ENCODE results near the gene TADA2B.

TADA2B gene

DNA sequence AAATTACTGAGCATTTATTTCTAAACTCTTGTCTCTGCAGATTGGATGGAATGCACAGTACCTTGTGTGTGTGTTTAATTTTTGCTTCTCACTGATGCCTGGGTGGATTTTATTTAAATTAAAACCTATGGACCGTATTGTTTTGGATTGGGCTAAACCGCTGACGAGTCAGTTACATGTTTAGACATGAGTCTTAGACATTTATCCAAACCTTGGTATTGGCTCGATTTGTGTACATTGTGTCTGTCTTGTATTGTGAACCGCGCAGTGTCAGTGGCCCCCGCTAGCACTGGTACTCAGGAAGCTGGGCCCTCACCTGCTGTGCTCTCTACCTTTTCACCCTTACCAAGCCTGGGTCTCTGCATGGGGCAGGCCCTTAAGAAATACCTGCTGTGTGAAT is 40.8 kb upstream of the TADA2B start:
- DNase-seq (ENCODE audit: extremely low spot score) = no peak
- ChIA-PET POLR2A (no interaction called here), CTCF (no interaction called here)
- no peak for TF ChIP-seq CTCF (IDR thresholded peaks at IDR 0.05; ENCODE audit: control extremely low read depth, extremely low read depth, low read depth, missing control alignments)

DNA sequence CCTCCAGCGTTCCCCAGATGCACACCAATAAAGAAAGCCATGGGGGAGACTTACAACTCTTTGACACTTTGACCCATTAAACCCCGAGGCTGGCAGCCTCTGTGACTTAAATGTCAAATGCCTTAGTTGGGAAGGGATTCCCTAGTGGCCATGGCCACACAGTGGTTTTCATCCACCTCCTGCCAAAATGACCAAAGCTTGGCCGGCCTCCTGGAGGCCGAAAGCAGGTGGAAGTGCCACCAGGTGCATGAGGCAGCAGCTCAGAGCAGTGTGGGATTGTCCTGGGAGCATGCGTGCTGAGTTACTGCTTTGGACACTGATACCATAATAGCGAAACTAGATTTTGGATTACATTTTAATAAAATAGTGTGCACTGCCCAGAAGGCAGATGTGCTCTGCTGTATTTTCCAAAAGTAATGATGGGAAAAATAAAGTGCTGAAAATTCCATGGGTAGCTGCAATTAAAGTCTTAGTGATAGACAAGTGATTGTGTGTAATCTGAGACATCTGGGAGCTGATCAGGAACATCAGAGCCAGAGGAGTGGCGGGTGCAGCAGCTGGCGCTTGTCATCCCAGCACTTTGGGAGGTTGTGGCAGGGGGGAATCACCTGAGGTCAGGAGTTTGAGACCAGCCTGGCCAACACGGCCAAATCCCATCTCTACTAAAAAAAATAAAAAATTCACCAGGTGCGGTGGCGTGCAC is 39.8 kb upstream of the TADA2B start:
- POLR2A ChIA-PET = no interaction called here
- TF ChIP-seq CTCF (IDR thresholded peaks at IDR 0.05; ENCODE audit: control extremely low read depth, extremely low read depth, low read depth, missing control alignments) = no peak
- DNase-seq (ENCODE audit: extremely low spot score) = no peak
- CTCF ChIA-PET = interaction anchor here (0.8 to 0.9 kb wide), 2 partner anchors 17 to 39 kb away, joined by 3 to 4 read pairs; partner anchors contain the start of gene TADA2B

DNA sequence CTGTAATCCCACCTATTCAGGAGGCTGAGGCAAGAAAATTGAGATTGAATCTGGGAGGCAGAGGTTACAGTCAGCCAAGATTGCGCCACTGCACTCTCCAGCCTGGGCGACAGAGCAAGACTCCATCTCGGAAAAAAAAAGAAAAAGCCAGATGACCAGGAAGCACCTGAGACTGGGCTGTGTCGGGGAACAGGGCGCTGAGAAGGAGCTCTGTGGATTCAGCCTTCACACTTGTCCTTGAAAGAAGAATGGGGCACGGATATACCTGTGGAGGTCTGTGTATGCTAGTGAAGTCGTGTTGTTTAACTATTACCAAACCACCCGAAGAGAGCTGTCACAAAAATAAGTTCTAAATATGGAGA is 39.3 kb upstream of the TADA2B start:
- DNase-seq (ENCODE audit: extremely low spot score) = no peak
- no peak for TF ChIP-seq CTCF (IDR thresholded peaks at IDR 0.05; ENCODE audit: control extremely low read depth, extremely low read depth, low read depth, missing control alignments)
- CTCF ChIA-PET = interaction anchor here (0.8 to 1.5 kb wide), 5 partner anchors 11 to 39 kb away, joined by 3 to 4 read pairs (median 3); partner anchors contain the start of gene TADA2B
- POLR2A ChIA-PET = no interaction called here

DNA sequence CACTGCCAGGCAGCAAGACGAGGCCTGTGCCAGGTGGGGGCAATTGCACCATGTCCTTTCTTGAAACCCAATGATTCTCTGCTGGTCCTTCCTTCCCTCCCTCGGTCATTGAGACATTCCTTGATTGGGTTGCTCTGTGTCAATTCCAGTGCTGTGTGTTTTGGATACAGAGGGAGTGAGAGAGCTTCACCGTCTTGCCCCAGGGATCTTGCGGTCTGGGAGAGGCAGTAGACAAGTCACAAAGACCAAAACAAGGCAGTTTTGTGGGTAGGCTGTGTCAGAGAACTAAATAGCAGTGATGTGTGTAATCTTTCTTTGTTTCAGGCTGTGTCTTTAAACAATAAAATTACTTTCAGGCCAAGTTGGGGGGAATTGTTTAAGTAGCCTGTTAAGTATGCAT is 38.8 kb upstream of the TADA2B start:
- ChIA-PET CTCF (interaction anchor here (1.0 to 1.5 kb wide), 3 partner anchors 11 to 30 kb away, joined by 3 to 4 read pairs (median 3); no protein-coding TSS in a partner anchor), POLR2A (no interaction called here)
- TF ChIP-seq CTCF (IDR thresholded peaks at IDR 0.05; ENCODE audit: control extremely low read depth, extremely low read depth, low read depth, missing control alignments) = no peak
- DNase-seq (ENCODE audit: extremely low spot score) = no peak

- no peak for TF ChIP-seq CTCF (IDR thresholded peaks at IDR 0.05; ENCODE audit: control extremely low read depth, extremely low read depth, low read depth, missing control alignments)
- ChIA-PET CTCF (no interaction called here), POLR2A (interaction anchor here (0.9 kb wide), 1 partner anchor 14 kb away, joined by 3 read pairs; no protein-coding TSS in a partner anchor)
- no peak for DNase-seq (ENCODE audit: extremely low spot score)
These were observed 37.6 kb upstream of the TADA2B start for GRCh38 chr4:7005571-7005970.

DNA sequence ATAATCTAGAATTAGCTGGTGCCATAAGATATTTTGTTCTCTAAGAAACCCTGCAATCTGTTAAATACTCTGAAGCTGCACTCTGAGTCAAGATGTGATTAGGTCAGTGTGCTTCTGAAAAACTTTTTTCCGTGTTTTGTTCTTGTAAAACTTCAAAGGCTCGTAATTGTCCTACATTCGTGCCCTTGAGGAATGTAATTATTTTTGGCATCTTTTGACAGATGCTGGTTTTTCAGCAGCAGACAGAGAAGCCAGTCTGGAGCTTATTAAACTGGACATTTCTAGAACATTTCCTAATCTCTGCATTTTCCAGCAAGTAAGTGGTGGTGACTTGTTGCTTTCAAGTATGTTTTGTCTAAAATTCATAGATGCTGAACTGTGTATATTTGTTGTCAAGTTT is 36.8 kb upstream of the TADA2B start:
- no peak for TF ChIP-seq CTCF (IDR thresholded peaks at IDR 0.05; ENCODE audit: control extremely low read depth, extremely low read depth, low read depth, missing control alignments)
- ChIA-PET CTCF (interaction anchor here (1.4 to 1.7 kb wide), 2 partner anchors 11 to 36 kb away, joined by 3 to 4 read pairs; a partner anchor contains a TSS), POLR2A (no interaction called here)

More for the DNA sequence above, 36.8 kb upstream of the TADA2B start:
- DNase-seq (ENCODE audit: extremely low spot score) = no peak

Data from GM10248 (cell line).